ENCODE data around the gene TH.

GRCh38 chr11:2130881-2131352 is 40.7 kb downstream of the TH start:
- no peak for TF ChIP-seq USF2 (IDR thresholded peaks at IDR 0.05; ENCODE audit: borderline replicate concordance, low read depth, low read length)
- TF ChIP-seq EZH2phosphoT487 (IDR thresholded peaks at IDR 0.05; ENCODE audit: borderline replicate concordance, low read depth) = no peak
- TF ChIP-seq RAD21 (IDR thresholded peaks at IDR 0.05; ENCODE audit: low read length) = no peak
- no peak for TF ChIP-seq CTCF (IDR thresholded peaks at IDR 0.05)
- no peak for TF ChIP-seq TCF12 (IDR thresholded peaks at IDR 0.05)
- TF ChIP-seq MXI1 (IDR thresholded peaks at IDR 0.05; ENCODE audit: low read depth, low read length) = no peak
- TF ChIP-seq JUND (IDR thresholded peaks at IDR 0.05) = no peak
